ENCODE measurements around the gene RASGEF1B. TPM values are rescaled to one million over a fixed set of nuclear protein-coding genes. Genes with fewer than 3 reads are reported as not detected.
"Not testable (repeated sequence)": the region's sequence is repeated elsewhere in the genome, so short reads cannot be mapped to it uniquely, and the experiment has no call there.

RASGEF1B gene
- total and polyA plus RNA-seq, 8 donors = 5.4 to 56.8 (median 9.4) TPM

GRCh38 chr4:81410680-81411079 lies 61.0 kb downstream of the RASGEF1B start:
- intact Hi-C loops (cut with DNase I; ENCODE audit: low total_unique reads) = no loop called here
- Histone ChIP-seq H3K9me3 (no peaks in the 10 kb centered on the region), H3K4me3 (no peak overlapping the region), H3K36me3 (no peaks in the 10 kb centered on the region), H3K27ac (no peak overlapping the region), H3K4me1 (peaks cover 0 to 7% (median 2%) of the 10 kb centered on the region in 4 donors), H3K27me3 (no peaks in the 10 kb centered on the region)
- TF ChIP-seq CTCF (IDR thresholded peaks at IDR 0.05) (no peak), POLR2A (IDR thresholded peaks at IDR 0.05) (no peak), POLR2AphosphoS5 (IDR thresholded peaks at IDR 0.05) (no peak), EP300 (IDR thresholded peaks at IDR 0.05) (no peak)
- DNase-seq = no peak
- WGBS, 5 donors = 74 to 93% (median 83%) methylated on average over 2 of the region's 2 CpGs

- H3K36me3 ChIP-seq = no peaks in the 10 kb centered on the region
- no peaks in the 10 kb centered on the region for H3K27me3 ChIP-seq
- TF ChIP-seq EP300 (IDR thresholded peaks at IDR 0.05) = no peak
- TF ChIP-seq POLR2A (IDR thresholded peaks at IDR 0.05) = no peak
- no peak for TF ChIP-seq CTCF (IDR thresholded peaks at IDR 0.05)
- TF ChIP-seq POLR2AphosphoS5 (IDR thresholded peaks at IDR 0.05) = no peak
- H3K4me1 ChIP-seq = peaks cover 0 to 10% (median 3%) of the 10 kb centered on the region in 4 donors
- no peak for DNase-seq
- intact Hi-C loops (cut with DNase I; ENCODE audit: low total_unique reads) = loop anchor here (10.0 kb wide), 3 partner anchors 445 to 855 kb away; no protein-coding TSS in a partner anchor
- 87 to 91% (median 91%) methylated on average over 4 of the region's 4 CpGs for WGBS, 5 donors
- no peaks in the 10 kb centered on the region for H3K9me3 ChIP-seq
- H3K27ac ChIP-seq = no peak overlapping the region
- H3K4me3 ChIP-seq = no peak overlapping the region
Observed at GRCh38 chr4:81409836-81410235, 61.9 kb downstream of the RASGEF1B start.

GRCh38 chr4:81408341-81408740 lies 63.4 kb downstream of the RASGEF1B start:
- Histone ChIP-seq H3K4me3 (no peak overlapping the region), H3K4me1 (peaks cover 0 to 10% (median 3%) of the 10 kb centered on the region in 4 donors), H3K9me3 (no peaks in the 10 kb centered on the region), H3K36me3 (no peaks in the 10 kb centered on the region), H3K27me3 (no peaks in the 10 kb centered on the region), H3K27ac (no peak overlapping the region)
- DNase-seq = no peak
- intact Hi-C loops (cut with DNase I; ENCODE audit: low total_unique reads) = loop anchor here (10.0 kb wide), 3 partner anchors 446 to 856 kb away; no protein-coding TSS in a partner anchor
- TF ChIP-seq CTCF (IDR thresholded peaks at IDR 0.05) (no peak), POLR2AphosphoS5 (IDR thresholded peaks at IDR 0.05) (no peak), EP300 (IDR thresholded peaks at IDR 0.05) (no peak), POLR2A (IDR thresholded peaks at IDR 0.05) (no peak)
- 77 to 83% (median 79%) methylated on average over 7 of the region's 7 CpGs for WGBS, 5 donors

- intact Hi-C loops (cut with DNase I; ENCODE audit: low total_unique reads) = loop anchor here (10.0 kb wide), 3 partner anchors 447 to 857 kb away; no protein-coding TSS in a partner anchor
- TF ChIP-seq CTCF (IDR thresholded peaks at IDR 0.05) (no peak), POLR2AphosphoS5 (IDR thresholded peaks at IDR 0.05) (no peak), POLR2A (IDR thresholded peaks at IDR 0.05) (no peak), EP300 (IDR thresholded peaks at IDR 0.05) (no peak)
- no peak overlapping the region for H3K27ac ChIP-seq
- H3K4me1 ChIP-seq = peaks cover 0 to 10% (median 3%) of the 10 kb centered on the region in 4 donors
- no peak overlapping the region for H3K4me3 ChIP-seq
- H3K9me3 ChIP-seq = no peaks in the 10 kb centered on the region
- no peaks in the 10 kb centered on the region for H3K27me3 ChIP-seq
- whole genome bisulfite sequencing, 5 donors = 80 to 85% (median 84%) methylated on average over 4 of the region's 4 CpGs
- no peaks in the 10 kb centered on the region for H3K36me3 ChIP-seq
- no peak for DNase-seq
Observed at GRCh38 chr4:81407726-81408125, 64.0 kb downstream of the RASGEF1B start.

GRCh38 chr4:81406481-81406880 lies 65.2 kb downstream of the RASGEF1B start:
- H3K4me3 ChIP-seq, H3K27me3 ChIP-seq, H3K9me3 ChIP-seq, DNase-seq, H3K27ac ChIP-seq, H3K36me3 ChIP-seq, H3K4me1 ChIP-seq: not testable (repeated sequence)
- WGBS, 5 donors = 74 to 82% (median 77%) methylated on average over 13 of the region's 13 CpGs
- intact Hi-C loops (cut with DNase I; ENCODE audit: low total_unique reads) = loop anchor here (10.0 kb wide), 3 partner anchors 448 to 858 kb away; no protein-coding TSS in a partner anchor
